Measurements from ENCODE around the gene LIPM.

- no peak for TF ChIP-seq CTCF (conservative IDR thresholded peaks at IDR 0.05; ENCODE audit: low read length)
- TF ChIP-seq EZH2phosphoT487 (IDR thresholded peaks at IDR 0.05; ENCODE audit: borderline replicate concordance): no peak
Measured at GRCh38 chr10:88838766-88839350, 36.3 kb downstream of the LIPM start.
